RWPE2 (cell line): ENCODE results near the gene SLC35E4.
A peak's percentile ranks its signal among the peaks of the same experiment; 100 is the strongest.

ENCODE experiments used
- ATAC-seq: fragments of 200-7000 bp; cut with Tn5 transposase; 3 replicates; pipeline ENCODE4 v1.9.1; 2021; ENCODE audit warnings: low read depth
- DNase-seq: peaks from one replicate; pipeline ENCODE4 v3.0.0-alpha.2; 2020; ENCODE audit warnings: low spot score
- H3K27ac ChIP-seq: fragments of 450-650 bp; 2 replicates; pipeline ENCODE4 v1.5.1; 2017; ENCODE audit warnings: mild to moderate bottlenecking; ENCODE audit not compliant: poor library complexity, severe bottlenecking
- H3K27me3 ChIP-seq: fragments of 250-450 bp; sonication (Bioruptor Pico); 2 replicates; pipeline ENCODE4 v1.5.1; 2021; ENCODE audit warnings: mild to moderate bottlenecking, moderate library complexity; ENCODE audit not compliant: insufficient read depth, poor library complexity, severe bottlenecking
- H3K36me3 ChIP-seq: fragments of 250-450 bp; sonication (Bioruptor Pico); 2 replicates; pipeline ENCODE4 v1.5.1; 2020; ENCODE audit warnings: low read depth, mild to moderate bottlenecking, moderate library complexity
- H3K4me1 ChIP-seq: fragments of 250-450 bp; sonication (Bioruptor Pico); 2 replicates; pipeline ENCODE4 v1.5.1; 2021; ENCODE audit warnings: mild to moderate bottlenecking, moderate library complexity; ENCODE audit not compliant: insufficient read depth, poor library complexity, severe bottlenecking
- H3K4me3 ChIP-seq: fragments of 250-450 bp; sonication (Bioruptor Pico); 2 replicates; pipeline ENCODE4 v1.5.1; 2021; ENCODE audit warnings: mild to moderate bottlenecking, moderate library complexity; ENCODE audit not compliant: severe bottlenecking
- H3K9me3 ChIP-seq: fragments of 250-450 bp; sonication (Bioruptor Pico); 2 replicates; pipeline ENCODE4 v1.5.1; 2021; ENCODE audit warnings: mild to moderate bottlenecking, moderate library complexity; ENCODE audit not compliant: severe bottlenecking
- TF ChIP-seq, protein P1 (sequence below): fragments of 450-650 bp; IDR thresholded peaks from one replicate; pipeline ENCODE4 v1.5.1; 2017; ENCODE audit warnings: mild to moderate bottlenecking, moderate library complexity; ENCODE audit not compliant: poor library complexity, severe bottlenecking

SLC35E4 gene

DNA sequence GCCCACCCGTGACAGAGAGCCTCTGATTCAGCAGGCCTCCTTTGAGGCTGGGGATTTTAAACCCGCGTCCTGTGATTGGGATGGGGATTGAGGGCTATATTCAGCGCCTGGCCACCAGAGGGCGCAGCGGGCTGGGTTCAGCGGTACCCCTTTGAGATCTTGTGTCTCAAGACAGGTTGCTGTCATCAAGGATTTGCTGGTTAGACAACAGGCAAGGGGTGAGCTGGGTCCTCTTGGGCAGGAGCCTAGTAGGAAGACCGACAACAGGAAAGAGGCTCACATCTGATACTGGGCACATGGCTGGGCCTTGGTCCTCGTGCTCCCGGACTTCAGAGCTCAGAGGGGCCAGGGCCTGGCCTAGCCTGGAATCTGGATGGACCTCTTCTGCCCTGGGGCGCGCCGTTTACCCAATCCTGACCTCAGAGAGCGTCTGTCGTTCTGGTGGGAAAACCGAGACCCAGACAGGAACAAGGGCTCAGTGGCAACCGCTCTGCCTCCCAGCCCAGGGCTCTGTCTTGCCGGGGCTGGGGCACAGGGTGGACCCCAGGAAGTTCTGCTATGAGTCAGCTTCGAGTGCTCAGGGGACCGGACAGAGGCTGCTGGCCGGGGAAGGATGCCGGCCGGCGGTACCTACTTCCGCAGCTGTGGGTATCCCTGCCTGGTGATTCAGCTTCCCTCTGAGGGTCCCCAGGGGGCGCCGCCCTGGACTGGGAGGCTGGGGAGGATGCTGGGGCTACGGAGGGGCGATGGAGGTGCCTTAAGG is 929 bp upstream of the SLC35E4 start:
- no peaks in the 10 kb centered on the region for H3K27me3 ChIP-seq
- H3K4me1 ChIP-seq: peaks cover 6% of the 10 kb centered on the region
- H3K9me3 ChIP-seq: no peaks in the 10 kb centered on the region
- peak overlapping the region; percentile 44 for H3K4me3 ChIP-seq
- peak; percentile 75 for ATAC-seq
- H3K27ac ChIP-seq: peak overlapping the region; percentile 79
- TF ChIP-seq, protein P1, sequence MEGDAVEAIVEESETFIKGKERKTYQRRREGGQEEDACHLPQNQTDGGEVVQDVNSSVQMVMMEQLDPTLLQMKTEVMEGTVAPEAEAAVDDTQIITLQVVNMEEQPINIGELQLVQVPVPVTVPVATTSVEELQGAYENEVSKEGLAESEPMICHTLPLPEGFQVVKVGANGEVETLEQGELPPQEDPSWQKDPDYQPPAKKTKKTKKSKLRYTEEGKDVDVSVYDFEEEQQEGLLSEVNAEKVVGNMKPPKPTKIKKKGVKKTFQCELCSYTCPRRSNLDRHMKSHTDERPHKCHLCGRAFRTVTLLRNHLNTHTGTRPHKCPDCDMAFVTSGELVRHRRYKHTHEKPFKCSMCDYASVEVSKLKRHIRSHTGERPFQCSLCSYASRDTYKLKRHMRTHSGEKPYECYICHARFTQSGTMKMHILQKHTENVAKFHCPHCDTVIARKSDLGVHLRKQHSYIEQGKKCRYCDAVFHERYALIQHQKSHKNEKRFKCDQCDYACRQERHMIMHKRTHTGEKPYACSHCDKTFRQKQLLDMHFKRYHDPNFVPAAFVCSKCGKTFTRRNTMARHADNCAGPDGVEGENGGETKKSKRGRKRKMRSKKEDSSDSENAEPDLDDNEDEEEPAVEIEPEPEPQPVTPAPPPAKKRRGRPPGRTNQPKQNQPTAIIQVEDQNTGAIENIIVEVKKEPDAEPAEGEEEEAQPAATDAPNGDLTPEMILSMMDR: peak; percentile 95
- no peaks in the 10 kb centered on the region for H3K36me3 ChIP-seq
- peak; percentile 80 for DNase-seq

DNA sequence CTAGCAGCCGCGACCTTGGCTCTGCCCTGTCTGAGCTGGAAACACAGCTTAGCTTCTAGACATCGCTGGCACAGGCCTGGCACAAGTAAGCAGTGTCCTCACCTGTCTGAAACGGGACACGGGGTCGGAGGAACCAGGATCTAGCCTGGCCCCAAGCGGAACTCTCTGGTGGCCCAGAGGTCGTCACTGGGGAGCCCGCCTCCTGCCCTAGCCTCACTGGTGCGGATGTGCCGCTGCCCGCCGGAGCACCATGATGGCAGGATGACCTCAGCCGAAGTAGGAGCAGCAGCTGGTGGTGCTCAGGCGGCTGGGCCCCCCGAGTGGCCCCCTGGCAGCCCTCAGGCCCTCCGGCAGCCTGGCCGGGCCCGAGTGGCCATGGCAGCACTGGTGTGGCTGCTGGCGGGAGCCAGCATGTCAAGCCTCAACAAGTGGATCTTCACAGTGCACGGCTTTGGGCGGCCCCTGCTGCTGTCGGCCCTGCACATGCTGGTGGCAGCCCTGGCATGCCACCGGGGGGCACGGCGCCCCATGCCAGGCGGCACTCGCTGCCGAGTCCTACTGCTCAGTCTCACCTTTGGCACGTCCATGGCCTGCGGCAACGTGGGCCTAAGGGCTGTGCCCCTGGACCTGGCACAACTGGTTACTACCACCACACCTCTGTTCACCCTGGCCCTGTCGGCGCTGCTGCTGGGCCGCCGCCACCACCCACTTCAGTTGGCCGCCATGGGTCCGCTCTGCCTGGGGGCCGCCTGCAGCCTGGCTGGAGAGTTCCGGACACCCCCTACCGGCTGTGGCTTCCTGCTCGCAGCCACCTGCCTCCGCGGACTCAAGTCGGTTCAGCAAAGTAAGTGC is 871 bp downstream of the SLC35E4 start:
- Histone ChIP-seq H3K27me3 (no peaks in the 10 kb centered on the region), H3K9me3 (no peaks in the 10 kb centered on the region), H3K36me3 (no peaks in the 10 kb centered on the region), H3K4me3 (peak overlapping the region; percentile 44), H3K4me1 (peaks cover 6% of the 10 kb centered on the region), H3K27ac (peak overlapping the region; percentile 79)
- no peak for DNase-seq
- ATAC-seq: peak; percentile 13; the same call in 2 of the 3 replicates
- TF ChIP-seq, protein P1: no peak

DNA sequence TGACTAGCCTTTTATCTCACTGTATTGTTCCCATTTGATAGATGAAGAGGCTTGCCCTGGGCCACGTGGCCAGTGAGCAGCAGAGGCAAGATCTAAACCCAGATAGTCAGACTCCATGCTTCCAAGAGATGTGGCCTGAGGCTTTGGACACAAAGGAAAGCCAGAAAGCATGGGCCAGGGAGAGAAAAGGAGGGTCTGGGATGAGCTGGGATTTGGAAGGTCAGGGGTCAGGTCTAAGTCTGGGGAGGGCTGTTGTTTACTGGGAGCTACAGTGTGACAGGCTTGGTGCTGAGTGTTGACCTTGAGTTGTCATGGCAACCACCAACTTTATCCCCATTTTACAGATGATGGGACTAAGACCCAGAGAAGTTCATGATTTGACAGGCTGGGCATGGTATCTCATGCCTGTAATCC is 2.1 kb downstream of the SLC35E4 start:
- TF ChIP-seq, protein P1: no peak
- H3K4me3 ChIP-seq: no peak overlapping the region
- no peaks in the 10 kb centered on the region for H3K27me3 ChIP-seq
- H3K4me1 ChIP-seq: peaks cover 6% of the 10 kb centered on the region
- no peaks in the 10 kb centered on the region for H3K36me3 ChIP-seq
- H3K27ac ChIP-seq: no peak overlapping the region
- DNase-seq: no peak
- no peaks in the 10 kb centered on the region for H3K9me3 ChIP-seq
- ATAC-seq: no peak

DNA sequence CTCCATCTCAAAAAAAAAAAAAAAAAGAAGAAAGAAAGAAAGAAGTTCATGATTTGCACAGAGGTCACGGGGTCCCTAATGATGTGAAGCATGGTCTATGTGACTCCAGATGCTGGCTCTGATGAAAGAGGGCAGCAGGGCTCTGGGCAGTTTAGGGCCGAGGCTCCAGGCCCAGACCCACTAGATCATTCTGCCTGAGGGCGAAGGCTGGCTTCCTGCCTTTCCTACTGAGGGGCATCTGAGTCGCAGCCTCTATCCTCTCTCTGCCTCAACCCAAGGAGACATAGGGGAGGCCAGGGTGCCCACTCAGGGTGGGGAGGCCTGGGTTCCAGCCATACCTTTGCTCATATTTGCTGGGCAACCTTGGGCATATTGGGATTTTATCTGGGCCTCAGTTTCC is 4.8 kb downstream of the SLC35E4 start:
- Histone ChIP-seq H3K9me3 (no peaks in the 10 kb centered on the region), H3K27ac (no peak overlapping the region), H3K4me1 (no peaks in the 10 kb centered on the region), H3K4me3 (no peak overlapping the region), H3K36me3 (no peaks in the 10 kb centered on the region), H3K27me3 (no peaks in the 10 kb centered on the region)
- DNase-seq (no peak), ATAC-seq (no peak)
- TF ChIP-seq, protein P1: no peak
